ENCODE measurements around the gene SDK2. TPM values are rescaled to one million over a fixed set of nuclear protein-coding genes. Genes with fewer than 3 reads are reported as not detected.

SDK2 gene
- total RNA-seq, 4 donors from 2014 or later: 1.4 to 6.8 (median 3.3) TPM

DNA sequence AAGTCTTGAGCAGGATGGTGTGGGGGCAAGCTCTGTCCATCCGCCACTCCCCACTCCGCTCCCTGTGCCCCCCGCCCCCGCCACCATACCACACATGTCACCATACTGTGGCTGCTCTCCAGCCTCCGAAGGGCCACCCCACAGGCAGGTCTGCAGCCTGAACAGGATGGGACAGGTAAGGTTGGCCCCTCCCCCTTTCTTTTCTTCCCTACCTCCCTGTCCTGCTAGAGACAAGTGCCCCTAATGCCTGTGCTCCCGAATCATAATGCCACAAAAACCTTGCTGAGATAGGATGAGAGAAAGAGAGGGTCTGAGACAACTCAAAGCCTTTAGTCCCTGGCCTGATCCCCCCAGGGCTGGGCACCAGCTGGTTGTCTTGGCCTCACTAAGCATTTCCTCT is 84.7 kb downstream of the SDK2 start:
- no peak for DNase-seq (ENCODE audit: low spot score in 2 of 2)
- 90% methylated on average over 6 of the region's 6 CpGs for WGBS
- Histone ChIP-seq H3K4me3 (no peak overlapping the region), H3K9me3 (no peaks in the 10 kb centered on the region), H3K36me3 (no peaks in the 10 kb centered on the region), H3K27ac (no peak overlapping the region), H3K4me1 (peaks cover 26% of the 10 kb centered on the region), H3K27me3 (peaks cover 5% of the 10 kb centered on the region)
- TF ChIP-seq POLR2A (IDR thresholded peaks at IDR 0.05): no peak
- TF ChIP-seq POLR2AphosphoS5 (IDR thresholded peaks at IDR 0.05): no peak
- TF ChIP-seq CTCF (IDR thresholded peaks at IDR 0.05): no peak
- no peak for TF ChIP-seq EP300 (IDR thresholded peaks at IDR 0.05)

DNA sequence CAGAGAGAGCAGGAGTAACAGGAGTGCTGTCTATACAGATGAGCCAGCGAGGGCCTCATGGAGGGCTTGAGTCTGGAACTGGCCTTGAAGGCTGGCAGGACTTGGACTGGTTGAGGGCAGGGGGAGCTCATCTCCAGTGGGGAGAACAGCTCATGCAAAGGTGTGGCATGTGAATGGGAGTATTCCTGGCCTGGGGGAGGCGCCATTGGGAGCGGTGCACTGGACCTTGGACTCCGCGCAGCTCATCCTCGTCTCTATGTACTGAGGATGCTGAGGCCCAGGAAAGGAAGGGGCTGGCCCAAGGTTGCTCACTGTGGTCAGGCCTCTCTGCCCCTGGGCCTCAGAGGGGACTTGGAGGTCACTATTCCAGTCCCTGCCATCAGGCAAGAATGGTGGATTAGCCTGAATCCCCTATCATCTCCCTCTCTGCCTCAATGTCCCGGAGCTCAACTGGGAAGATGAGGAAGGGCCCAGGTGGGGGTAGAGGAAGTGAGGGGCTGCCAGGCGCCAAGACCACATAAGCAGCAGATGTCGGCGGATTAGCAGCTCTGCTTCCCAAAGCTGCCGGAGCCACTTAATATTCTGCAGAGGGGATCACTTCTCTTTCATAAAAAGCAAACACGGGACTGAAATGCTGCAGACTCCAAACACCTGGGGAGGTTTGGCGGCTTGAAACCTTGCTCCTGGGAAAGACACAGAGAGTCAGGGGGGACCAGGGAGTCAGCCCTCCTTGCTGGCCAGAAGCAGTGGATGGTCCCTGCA is 88.9 kb downstream of the SDK2 start:
- no peak overlapping the region for H3K4me3 ChIP-seq
- no peaks in the 10 kb centered on the region for H3K9me3 ChIP-seq
- H3K27ac ChIP-seq: no peak overlapping the region
- H3K4me1 ChIP-seq: no peaks in the 10 kb centered on the region
- TF ChIP-seq POLR2A (IDR thresholded peaks at IDR 0.05) (no peak), POLR2AphosphoS5 (IDR thresholded peaks at IDR 0.05) (no peak), EP300 (IDR thresholded peaks at IDR 0.05) (no peak), CTCF (IDR thresholded peaks at IDR 0.05) (no peak)
- H3K27me3 ChIP-seq: peaks cover 5% of the 10 kb centered on the region
- no peaks in the 10 kb centered on the region for H3K36me3 ChIP-seq
- 93% methylated on average over 8 of the region's 13 CpGs for WGBS
- no peak for DNase-seq (ENCODE audit: low spot score in 2 of 2)

GRCh38 chr17:73554498-73554897 is 89.7 kb downstream of the SDK2 start:
- DNase-seq (ENCODE audit: low spot score in 2 of 2): no peak
- Histone ChIP-seq H3K27me3 (peaks cover 5% of the 10 kb centered on the region), H3K27ac (no peak overlapping the region), H3K9me3 (no peaks in the 10 kb centered on the region), H3K4me3 (no peak overlapping the region), H3K4me1 (no peaks in the 10 kb centered on the region), H3K36me3 (no peaks in the 10 kb centered on the region)
- TF ChIP-seq CTCF (IDR thresholded peaks at IDR 0.05) (no peak), POLR2A (IDR thresholded peaks at IDR 0.05) (no peak), POLR2AphosphoS5 (IDR thresholded peaks at IDR 0.05) (no peak), EP300 (IDR thresholded peaks at IDR 0.05) (no peak)

- Histone ChIP-seq H3K27ac (no peak overlapping the region), H3K4me1 (no peaks in the 10 kb centered on the region), H3K9me3 (no peaks in the 10 kb centered on the region), H3K4me3 (no peak overlapping the region), H3K27me3 (peaks cover 5% of the 10 kb centered on the region), H3K36me3 (no peaks in the 10 kb centered on the region)
- DNase-seq (ENCODE audit: low spot score in 2 of 2): no peak
- 85% methylated on average over 2 of the region's 2 CpGs for WGBS
- no peak for TF ChIP-seq POLR2A (IDR thresholded peaks at IDR 0.05)
- TF ChIP-seq POLR2AphosphoS5 (IDR thresholded peaks at IDR 0.05): no peak
- TF ChIP-seq CTCF (IDR thresholded peaks at IDR 0.05): no peak
- TF ChIP-seq EP300 (IDR thresholded peaks at IDR 0.05): no peak
These were observed 90.9 kb downstream of the SDK2 start for GRCh38 chr17:73553311-73553710.

DNA sequence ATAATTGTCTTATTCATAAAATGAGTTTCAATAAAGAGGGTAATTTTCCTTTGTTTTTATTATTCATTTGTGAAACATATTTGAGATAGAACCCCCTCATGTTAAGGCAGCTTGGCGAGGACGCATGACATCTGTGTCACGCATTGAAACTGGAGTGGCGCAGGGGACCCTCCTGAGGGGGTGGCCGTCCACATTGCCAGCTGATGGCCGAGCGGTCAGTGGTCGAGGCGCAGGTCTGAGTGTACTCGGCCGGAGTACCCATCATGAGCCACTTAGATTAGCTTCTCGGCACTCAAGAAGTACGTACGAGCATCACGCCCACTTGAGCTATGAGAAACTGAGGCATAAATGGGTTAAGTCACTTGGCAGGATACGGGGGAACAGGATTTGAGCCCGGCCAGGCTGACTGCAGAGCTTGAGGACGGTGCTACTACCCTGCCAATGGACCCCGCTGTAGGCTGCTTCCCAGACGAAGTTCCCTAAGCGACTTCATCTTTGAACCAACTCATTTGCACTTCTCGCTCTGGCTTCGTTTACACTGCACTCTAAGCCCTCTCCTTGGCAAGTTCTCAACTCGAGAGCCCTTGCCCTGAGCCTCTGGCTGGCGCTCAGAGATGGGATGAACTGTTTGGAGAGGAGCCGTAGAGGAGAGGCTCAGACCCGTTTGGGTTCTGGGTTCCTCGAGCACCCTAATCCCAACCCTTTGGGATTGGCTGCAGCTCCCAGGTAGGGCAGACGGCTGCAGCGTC is 91.8 kb downstream of the SDK2 start:
- H3K27ac ChIP-seq: no peak overlapping the region
- no peak for DNase-seq (ENCODE audit: low spot score in 2 of 2)
- H3K4me1 ChIP-seq: no peaks in the 10 kb centered on the region

More for the DNA sequence above, 91.8 kb downstream of the SDK2 start:
- no peaks in the 10 kb centered on the region for H3K9me3 ChIP-seq
- peaks cover 5% of the 10 kb centered on the region for H3K27me3 ChIP-seq
- peak overlapping the region; percentile 30 for H3K4me3 ChIP-seq
- H3K36me3 ChIP-seq: no peaks in the 10 kb centered on the region
- 70% methylated on average over 28 of the region's 30 CpGs for WGBS
- TF ChIP-seq POLR2AphosphoS5 (IDR thresholded peaks at IDR 0.05) (no peak), CTCF (IDR thresholded peaks at IDR 0.05) (no peak), POLR2A (IDR thresholded peaks at IDR 0.05) (no peak)
